Umbilical cord (tissue), 2 donors: ENCODE data around the gene DNAH1. TPM values are rescaled to one million over a fixed set of nuclear protein-coding genes. Genes with fewer than 3 reads are reported as not detected.
A peak's percentile ranks its signal among the peaks of the same experiment; 100 is the strongest.

Source experiments
- DNase-seq: peaks from one replicate; pipeline ENCODE4 v3.0.0-alpha.2; 2015; ENCODE audit warnings: low spot score
- total RNA-seq: library from RNA; depleted of rRNA; stranded (reverse); fragments of >200 nt; gene quantifications from one replicate; pipeline ENCODE4 v1.2.3, GENCODE V29; 2014; ENCODE audit warnings: low replicate concordance; ENCODE audit not compliant: insufficient read depth

Gene DNAH1
- total RNA-seq, 1 donor from 2014 or later = 2.9 TPM

GRCh38 chr3:52290596-52291507 lies 25.3 kb upstream of the DNAH1 start:
- DNase-seq = no peak

GRCh38 chr3:52291508-52292181 lies 24.5 kb upstream of the DNAH1 start:
- peak; percentile 18 for DNase-seq

GRCh38 chr3:52292247-52293065 lies 23.7 kb upstream of the DNAH1 start:
- DNase-seq = no peak

GRCh38 chr3:52293491-52294319 lies 22.4 kb upstream of the DNAH1 start:
- no peak for DNase-seq

GRCh38 chr3:52294320-52295150 lies 21.6 kb upstream of the DNAH1 start:
- no peak for DNase-seq

GRCh38 chr3:52295671-52296208 lies 20.4 kb upstream of the DNAH1 start:
- DNase-seq = no peak

- no peak for DNase-seq
Observed at GRCh38 chr3:52297242-52298148, 18.6 kb upstream of the DNAH1 start.

GRCh38 chr3:52298149-52299098 lies 17.7 kb upstream of the DNAH1 start:
- peak; percentile 22 for DNase-seq

- DNase-seq = no peak
Observed at GRCh38 chr3:52299247-52299878, 16.8 kb upstream of the DNAH1 start.

GRCh38 chr3:52299879-52300611 lies 16.1 kb upstream of the DNAH1 start:
- peak; percentile 38 for DNase-seq

- no peak for DNase-seq
Observed at GRCh38 chr3:52302426-52303145, 13.5 kb upstream of the DNAH1 start.

- DNase-seq = no peak
Observed at GRCh38 chr3:52303811-52304210, 12.3 kb upstream of the DNAH1 start.

GRCh38 chr3:52305926-52306325 lies 10.2 kb upstream of the DNAH1 start:
- no peak for DNase-seq

GRCh38 chr3:52306978-52307377 lies 9.1 kb upstream of the DNAH1 start:
- no peak for DNase-seq

GRCh38 chr3:52308308-52308707 lies 7.8 kb upstream of the DNAH1 start:
- DNase-seq = no peak
